NCI-H524 treated with DMSO at 0.1 percent for 48 hours (cell line): ENCODE data around the gene RC3H1.
"Not testable (repeated sequence)": the region's sequence is repeated elsewhere in the genome, so short reads cannot be mapped to it uniquely, and the experiment has no call there.

ENCODE experiments used
- DNase-seq: peaks from one replicate; lab custom pipeline; 2025; lab: John Stamatoyannopoulos, UW

Gene RC3H1

GRCh38 chr1:173954179-173954578 lies 68.0 kb downstream of the RC3H1 start:
- DNase-seq: no peak

GRCh38 chr1:173948594-173948993 lies 73.6 kb downstream of the RC3H1 start:
- no peak for DNase-seq

- no peak for DNase-seq
These were observed 75.7 kb downstream of the RC3H1 start for GRCh38 chr1:173946380-173946921.

- DNase-seq: no peak
These were observed 85.1 kb downstream of the RC3H1 start for GRCh38 chr1:173937062-173937461.

GRCh38 chr1:173934440-173934839 lies 87.7 kb downstream of the RC3H1 start:
- DNase-seq: no peak

GRCh38 chr1:173930541-173930940 lies 91.6 kb downstream of the RC3H1 start:
- DNase-seq: not testable (repeated sequence)

- DNase-seq: no peak
These were observed 96.6 kb downstream of the RC3H1 start for GRCh38 chr1:173925306-173926242.

GRCh38 chr1:173920861-173921260 lies 101.3 kb downstream of the RC3H1 start:
- DNase-seq: no peak

GRCh38 chr1:173917635-173918493 lies 104.3 kb downstream of the RC3H1 start:
- DNase-seq: no peak

GRCh38 chr1:173917149-173917548 lies 105.0 kb downstream of the RC3H1 start, which contains the start of gene SERPINC1:
Gene SERPINC1, minus strand, starts transcription at chr1:173917327. Its CDS starts 68 bp downstream, at chr1:173917259.
- no peak for DNase-seq

GRCh38 chr1:173916667-173917066 lies 105.5 kb downstream of the RC3H1 start:
- DNase-seq: no peak

GRCh38 chr1:173915596-173915995 lies 106.6 kb downstream of the RC3H1 start:
- no peak for DNase-seq

GRCh38 chr1:173914366-173914871 lies 107.7 kb downstream of the RC3H1 start:
- DNase-seq: no peak

GRCh38 chr1:173913111-173913510 lies 109.0 kb downstream of the RC3H1 start:
- no peak for DNase-seq

- no peak for DNase-seq
These were observed 118.2 kb downstream of the RC3H1 start for GRCh38 chr1:173903827-173904531.

- DNase-seq: no peak
These were observed 121.2 kb downstream of the RC3H1 start for GRCh38 chr1:173900992-173901391.

- no peak for DNase-seq
These were observed 121.7 kb downstream of the RC3H1 start for GRCh38 chr1:173900427-173900826.

GRCh38 chr1:173894189-173894588 lies 128.0 kb downstream of the RC3H1 start:
- no peak for DNase-seq

GRCh38 chr1:173893611-173894010 lies 128.5 kb downstream of the RC3H1 start:
- DNase-seq: no peak

GRCh38 chr1:173889885-173890284 lies 132.3 kb downstream of the RC3H1 start:
- DNase-seq: no peak

GRCh38 chr1:173888749-173889148 lies 133.4 kb downstream of the RC3H1 start:
- no peak for DNase-seq

- no peak for DNase-seq
These were observed 134.5 kb downstream of the RC3H1 start for GRCh38 chr1:173887627-173888026.
